ENCODE results near the gene PCBP3. TPM values are rescaled to one million over a fixed set of nuclear protein-coding genes. Genes with fewer than 3 reads are reported as not detected.
"Not testable (repeated sequence)": the region's sequence is repeated elsewhere in the genome, so short reads cannot be mapped to it uniquely, and the experiment has no call there.

PCBP3 gene
- total RNA-seq, 2 experiments from 2014 or later: 3.4 to 3.8 TPM

DNA sequence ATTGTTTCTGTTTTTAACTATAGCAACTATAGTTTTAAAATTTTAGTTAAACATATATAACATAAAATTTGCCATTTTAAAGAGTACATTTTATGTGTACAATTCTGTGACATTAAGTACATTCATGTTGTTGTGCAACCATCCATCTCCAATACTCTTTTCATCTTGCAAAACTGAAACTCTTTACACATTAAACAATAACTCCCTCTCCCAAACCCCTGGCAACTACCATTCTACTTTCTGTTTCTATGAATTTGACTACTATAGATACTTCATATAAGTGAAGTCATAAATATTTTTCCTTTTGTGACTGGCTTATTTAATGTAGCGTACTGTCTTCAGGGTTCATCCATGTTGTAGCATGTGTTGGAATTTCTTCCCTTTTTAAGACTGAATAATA lies 25.9 kb downstream of the PCBP3 start:
- peaks cover 0 to 22% of the 10 kb centered on the region in 2 experiments for H3K9me3 ChIP-seq (ENCODE audit: control insufficient read depth in 1 of 2, insufficient read depth in 1 of 2, low read length in 2 of 2)
- no peaks in the 10 kb centered on the region for H3K36me3 ChIP-seq (ENCODE audit: insufficient read depth, low read length)
- no peak overlapping the region for H3K4me3 ChIP-seq (ENCODE audit: low read length)
- H3K4me1 ChIP-seq (ENCODE audit: insufficient read depth, low read length): no peaks in the 10 kb centered on the region
- ChIA-PET CTCF (no interaction called here), POLR2A (no interaction called here)
- peaks cover 66% of the 10 kb centered on the region for H3K36me3 Mint-ChIP-seq (ENCODE audit: low read depth)
- no peak overlapping the region for H3K27ac ChIP-seq (ENCODE audit: low read depth in 1 of 2, low read length in 2 of 2)
- intact Hi-C loops (cut with DNase I, micrococcal nuclease): no loop called here
- ATAC-seq (ENCODE audit: poor library complexity): no peak
- no peaks in the 10 kb centered on the region for H3K4me1 Mint-ChIP-seq (ENCODE audit: low read depth)
- no peaks in the 10 kb centered on the region for H3K27me3 ChIP-seq (ENCODE audit: control insufficient read depth in 1 of 2, insufficient read depth in 2 of 2, low read length in 2 of 2)
- DNase-seq: no peak
- peaks cover 16% of the 10 kb centered on the region for H3K9me3 Mint-ChIP-seq
- TF ChIP-seq, protein P1, sequence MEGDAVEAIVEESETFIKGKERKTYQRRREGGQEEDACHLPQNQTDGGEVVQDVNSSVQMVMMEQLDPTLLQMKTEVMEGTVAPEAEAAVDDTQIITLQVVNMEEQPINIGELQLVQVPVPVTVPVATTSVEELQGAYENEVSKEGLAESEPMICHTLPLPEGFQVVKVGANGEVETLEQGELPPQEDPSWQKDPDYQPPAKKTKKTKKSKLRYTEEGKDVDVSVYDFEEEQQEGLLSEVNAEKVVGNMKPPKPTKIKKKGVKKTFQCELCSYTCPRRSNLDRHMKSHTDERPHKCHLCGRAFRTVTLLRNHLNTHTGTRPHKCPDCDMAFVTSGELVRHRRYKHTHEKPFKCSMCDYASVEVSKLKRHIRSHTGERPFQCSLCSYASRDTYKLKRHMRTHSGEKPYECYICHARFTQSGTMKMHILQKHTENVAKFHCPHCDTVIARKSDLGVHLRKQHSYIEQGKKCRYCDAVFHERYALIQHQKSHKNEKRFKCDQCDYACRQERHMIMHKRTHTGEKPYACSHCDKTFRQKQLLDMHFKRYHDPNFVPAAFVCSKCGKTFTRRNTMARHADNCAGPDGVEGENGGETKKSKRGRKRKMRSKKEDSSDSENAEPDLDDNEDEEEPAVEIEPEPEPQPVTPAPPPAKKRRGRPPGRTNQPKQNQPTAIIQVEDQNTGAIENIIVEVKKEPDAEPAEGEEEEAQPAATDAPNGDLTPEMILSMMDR (IDR thresholded peaks at IDR 0.05): no peak
- no peaks in the 10 kb centered on the region for H3K27me3 Mint-ChIP-seq
- no peak overlapping the region for H3K4me3 Mint-ChIP-seq
- H3K27ac Mint-ChIP-seq: no peak overlapping the region

DNA sequence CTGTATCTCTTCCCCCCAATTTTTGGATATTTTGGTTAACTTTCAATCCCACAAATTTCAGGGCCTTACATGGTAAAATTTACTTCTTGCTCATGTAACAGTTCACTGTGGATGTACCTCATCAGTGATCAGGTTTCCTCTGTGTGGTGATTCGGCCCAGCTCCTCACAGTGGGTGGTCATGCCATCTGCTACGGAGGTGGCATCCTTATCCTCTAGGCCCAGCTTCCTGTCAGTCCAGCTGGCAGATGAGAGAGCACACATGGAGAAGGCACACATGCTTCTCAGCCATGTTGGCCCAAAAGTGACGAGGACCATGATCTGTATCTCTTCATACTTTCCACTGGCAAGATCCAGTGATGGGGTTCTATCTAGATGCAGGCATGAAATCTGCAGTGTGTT lies 27.2 kb downstream of the PCBP3 start:
- no peaks in the 10 kb centered on the region for H3K27me3 Mint-ChIP-seq
- no peak overlapping the region for H3K4me3 Mint-ChIP-seq
- no peak overlapping the region for H3K27ac ChIP-seq (ENCODE audit: low read depth in 1 of 2, low read length in 2 of 2)
- no peak overlapping the region for H3K27ac Mint-ChIP-seq
- no peaks in the 10 kb centered on the region for H3K4me1 ChIP-seq (ENCODE audit: insufficient read depth, low read length)
- H3K4me3 ChIP-seq (ENCODE audit: low read length): no peak overlapping the region
- DNase-seq (no peak), ATAC-seq (ENCODE audit: poor library complexity) (no peak)
- H3K36me3 ChIP-seq (ENCODE audit: insufficient read depth, low read length): no peaks in the 10 kb centered on the region
- TF ChIP-seq, protein P1 (IDR thresholded peaks at IDR 0.05): no peak
- H3K9me3 Mint-ChIP-seq: peaks cover 15% of the 10 kb centered on the region
- H3K36me3 Mint-ChIP-seq (ENCODE audit: low read depth): peaks cover 61% of the 10 kb centered on the region
- H3K4me1 Mint-ChIP-seq (ENCODE audit: low read depth): no peaks in the 10 kb centered on the region
- POLR2A ChIA-PET: no interaction called here
- CTCF ChIA-PET: no interaction called here
- no peaks in the 10 kb centered on the region for H3K27me3 ChIP-seq (ENCODE audit: control insufficient read depth in 1 of 2, insufficient read depth in 2 of 2, low read length in 2 of 2)
- H3K9me3 ChIP-seq (ENCODE audit: control insufficient read depth in 1 of 2, insufficient read depth in 1 of 2, low read length in 2 of 2): peaks cover 0 to 17% of the 10 kb centered on the region in 2 experiments
- intact Hi-C loops (cut with DNase I, micrococcal nuclease): no loop called here

DNA sequence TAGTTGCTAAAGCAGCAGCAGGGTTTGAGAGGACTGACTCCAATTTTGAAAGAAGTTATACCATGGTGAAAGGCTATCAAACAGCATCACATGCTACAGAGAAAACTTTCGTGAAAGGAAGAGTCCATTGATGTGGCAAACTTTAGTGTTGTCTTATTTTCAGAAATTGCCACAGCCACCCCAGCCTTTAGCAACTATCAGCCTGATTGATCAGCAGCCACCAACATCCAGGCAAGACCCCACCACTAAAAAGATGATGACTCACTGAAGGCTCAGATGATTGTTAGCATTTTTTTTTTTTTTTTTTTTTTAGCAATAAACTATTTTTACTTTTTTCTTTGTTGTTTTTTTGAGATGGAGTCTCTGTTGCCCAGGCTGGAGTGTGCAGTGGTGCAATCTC lies 35.3 kb downstream of the PCBP3 start:
- intact Hi-C loops (cut with DNase I, micrococcal nuclease); H3K27ac Mint-ChIP-seq; H3K4me3 ChIP-seq (ENCODE audit: low read length); H3K27ac ChIP-seq (ENCODE audit: low read depth in 1 of 2, low read length in 2 of 2); H3K4me1 Mint-ChIP-seq (ENCODE audit: low read depth); CTCF ChIA-PET; H3K27me3 Mint-ChIP-seq; H3K4me1 ChIP-seq (ENCODE audit: insufficient read depth, low read length); H3K9me3 Mint-ChIP-seq; H3K36me3 Mint-ChIP-seq (ENCODE audit: low read depth); H3K9me3 ChIP-seq (ENCODE audit: control insufficient read depth in 1 of 2, insufficient read depth in 1 of 2, low read length in 2 of 2); POLR2A ChIA-PET; H3K4me3 Mint-ChIP-seq; ATAC-seq (ENCODE audit: poor library complexity); H3K27me3 ChIP-seq (ENCODE audit: control insufficient read depth in 1 of 2, insufficient read depth in 2 of 2, low read length in 2 of 2); H3K36me3 ChIP-seq (ENCODE audit: insufficient read depth, low read length): not testable (repeated sequence)
- DNase-seq: peak in 1 of 14 experiments; percentile 22

DNA sequence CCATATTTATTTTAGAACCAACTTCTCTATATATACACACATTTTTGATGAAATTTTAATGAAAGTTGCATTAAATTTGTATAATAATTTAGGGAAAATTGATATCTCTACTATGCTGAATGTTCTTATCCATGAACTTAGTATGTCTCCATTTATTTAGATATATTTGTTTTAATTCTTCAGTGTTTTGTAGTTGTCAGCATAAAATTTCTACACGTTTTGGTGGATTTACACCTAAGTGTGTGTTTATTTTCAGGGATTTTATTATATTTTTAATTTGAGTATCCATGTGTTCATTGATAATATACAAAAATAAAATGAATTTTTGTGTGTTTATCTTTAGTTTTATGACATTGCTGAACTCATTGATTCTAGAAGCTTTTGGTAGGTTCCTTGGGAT lies 36.7 kb downstream of the PCBP3 start:
- TF ChIP-seq, protein P1 (IDR thresholded peaks at IDR 0.05): no peak
- H3K36me3 ChIP-seq (ENCODE audit: insufficient read depth, low read length): no peaks in the 10 kb centered on the region
- DNase-seq (no peak), ATAC-seq (ENCODE audit: poor library complexity) (no peak)
- intact Hi-C loops (cut with DNase I, micrococcal nuclease): no loop called here
- H3K27ac ChIP-seq (ENCODE audit: low read depth in 1 of 2, low read length in 2 of 2): no peak overlapping the region
- CTCF ChIA-PET: no interaction called here
- no peaks in the 10 kb centered on the region for H3K4me1 ChIP-seq (ENCODE audit: insufficient read depth, low read length)
- no peaks in the 10 kb centered on the region for H3K9me3 Mint-ChIP-seq
- H3K4me3 Mint-ChIP-seq: no peak overlapping the region
- no peak overlapping the region for H3K4me3 ChIP-seq (ENCODE audit: low read length)
- H3K27me3 Mint-ChIP-seq: no peaks in the 10 kb centered on the region
- H3K4me1 Mint-ChIP-seq (ENCODE audit: low read depth): no peaks in the 10 kb centered on the region
- no peaks in the 10 kb centered on the region for H3K9me3 ChIP-seq (ENCODE audit: control insufficient read depth in 1 of 2, insufficient read depth in 1 of 2, low read length in 2 of 2)
- H3K27me3 ChIP-seq (ENCODE audit: control insufficient read depth in 1 of 2, insufficient read depth in 2 of 2, low read length in 2 of 2): no peaks in the 10 kb centered on the region
- no peak overlapping the region for H3K27ac Mint-ChIP-seq
- POLR2A ChIA-PET: no interaction called here
- peaks cover 5% of the 10 kb centered on the region for H3K36me3 Mint-ChIP-seq (ENCODE audit: low read depth)

Measured in CD4-positive, alpha-beta T cell (primary cell).